GM13977 (cell line): ENCODE data around the gene MUC4.

Source experiments
- DNase-seq: peaks from one replicate; pipeline ENCODE4 v3.0.0; 2012; ENCODE audit warnings: low spot score
- CTCF ChIP-seq: IDR thresholded peaks from 2 replicates; pipeline ENCODE4 v1.5.1; 2012; ENCODE audit warnings: mild to moderate bottlenecking, control low read depth; ENCODE audit not compliant: insufficient read depth; ENCODE audit errors: extremely low read depth, missing control alignments
- in situ Hi-C: fragments of 300-500 bp; cut with MboI; formaldehyde crosslinking; loops from one replicate; pipeline ENCODE4 v1.12.0; 2022; ENCODE audit warnings: low sequenced_read_pairs, low pct_unique_long_range_greater_than_20kb, mixed read lengths, inconsistent platforms; ENCODE audit not compliant: unreplicated experiment

Gene MUC4

GRCh38 chr3:195767792-195768191 is 43.9 kb downstream of the MUC4 start:
- DNase-seq = no peak
- no peak for TF ChIP-seq CTCF
- in situ Hi-C loops = no loop called here

GRCh38 chr3:195766671-195767070 is 45.1 kb downstream of the MUC4 start:
- in situ Hi-C loops = no loop called here
- TF ChIP-seq CTCF = no peak
- no peak for DNase-seq

- TF ChIP-seq CTCF = no peak
- no peak for DNase-seq
- in situ Hi-C loops = no loop called here
Observed at GRCh38 chr3:195764961-195765706, 46.6 kb downstream of the MUC4 start.

GRCh38 chr3:195763843-195764825 is 47.6 kb downstream of the MUC4 start:
- TF ChIP-seq CTCF = no peak
- DNase-seq = no peak
- in situ Hi-C loops = no loop called here

- no peak for DNase-seq
- no peak for TF ChIP-seq CTCF
- in situ Hi-C loops = no loop called here
Observed at GRCh38 chr3:195763076-195763830, 48.5 kb downstream of the MUC4 start.

GRCh38 chr3:195762611-195763010 is 49.1 kb downstream of the MUC4 start:
- in situ Hi-C loops = no loop called here
- no peak for TF ChIP-seq CTCF
- no peak for DNase-seq
